ENCODE results near the gene CLEC4G. TPM values are rescaled to one million over a fixed set of nuclear protein-coding genes. Genes with fewer than 3 reads are reported as not detected.

Gene CLEC4G
- total and polyA plus RNA-seq, 4 donors, result 0.31 to 0.96 (median 0.43) TPM; not detected in 1

DNA sequence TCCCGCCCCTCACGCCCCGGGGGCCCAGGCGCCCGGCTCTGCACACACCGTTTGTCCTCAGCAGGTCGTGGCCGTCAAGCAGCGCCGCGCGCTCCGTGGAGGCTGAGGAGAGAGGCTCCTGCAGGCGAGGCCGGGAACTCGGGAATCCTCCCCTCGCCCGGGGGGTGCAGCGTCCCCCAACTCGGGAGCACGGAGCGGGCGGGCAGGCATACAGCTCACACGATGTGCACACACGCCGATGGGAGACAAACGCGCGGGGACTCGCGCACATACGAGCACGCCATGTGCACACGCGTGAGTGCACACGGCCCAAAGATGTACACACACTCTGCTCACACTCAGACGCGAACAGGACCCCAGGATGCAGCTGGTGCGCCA lies 703 bp downstream of the CLEC4G start:
- H3K4me1 ChIP-seq (ENCODE audit: control insufficient read depth in 5 of 5, insufficient read depth in 5 of 5, low read length in 5 of 5), result peaks cover 0 to 8% (median 0%) of the 10 kb centered on the region in 5 donors
- H3K9ac ChIP-seq (ENCODE audit: insufficient read depth in 1 of 2, low read length in 2 of 2), result no peak overlapping the region
- DNase-seq, result no peak
- H3K4me3 ChIP-seq, result no peak overlapping the region
- no peak overlapping the region for H3K27ac ChIP-seq (ENCODE audit: low read depth in 1 of 2, low read length in 1 of 2)
- 65 to 69% methylated on average over 38 to 39 of the region's 39 CpGs for WGBS, 2 donors
- H3K36me3 ChIP-seq (ENCODE audit: control insufficient read depth in 4 of 4, insufficient read depth in 4 of 4, low read length in 4 of 4), result no peaks in the 10 kb centered on the region
- TF ChIP-seq, protein P1, sequence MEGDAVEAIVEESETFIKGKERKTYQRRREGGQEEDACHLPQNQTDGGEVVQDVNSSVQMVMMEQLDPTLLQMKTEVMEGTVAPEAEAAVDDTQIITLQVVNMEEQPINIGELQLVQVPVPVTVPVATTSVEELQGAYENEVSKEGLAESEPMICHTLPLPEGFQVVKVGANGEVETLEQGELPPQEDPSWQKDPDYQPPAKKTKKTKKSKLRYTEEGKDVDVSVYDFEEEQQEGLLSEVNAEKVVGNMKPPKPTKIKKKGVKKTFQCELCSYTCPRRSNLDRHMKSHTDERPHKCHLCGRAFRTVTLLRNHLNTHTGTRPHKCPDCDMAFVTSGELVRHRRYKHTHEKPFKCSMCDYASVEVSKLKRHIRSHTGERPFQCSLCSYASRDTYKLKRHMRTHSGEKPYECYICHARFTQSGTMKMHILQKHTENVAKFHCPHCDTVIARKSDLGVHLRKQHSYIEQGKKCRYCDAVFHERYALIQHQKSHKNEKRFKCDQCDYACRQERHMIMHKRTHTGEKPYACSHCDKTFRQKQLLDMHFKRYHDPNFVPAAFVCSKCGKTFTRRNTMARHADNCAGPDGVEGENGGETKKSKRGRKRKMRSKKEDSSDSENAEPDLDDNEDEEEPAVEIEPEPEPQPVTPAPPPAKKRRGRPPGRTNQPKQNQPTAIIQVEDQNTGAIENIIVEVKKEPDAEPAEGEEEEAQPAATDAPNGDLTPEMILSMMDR (IDR thresholded peaks at IDR 0.05; ENCODE audit: control extremely low read depth, extremely low read depth), result no peak
- peaks cover 0 to 3% (median 0%) of the 10 kb centered on the region in 4 donors for H3K9me3 ChIP-seq (ENCODE audit: control insufficient read depth in 4 of 4, insufficient read depth in 3 of 4, low read length in 3 of 4)
- ATAC-seq (ENCODE audit: insufficient read depth, low FRiP score), result no peak
- peaks cover 0 to 44% (median 27%) of the 10 kb centered on the region in 3 donors for H3K27me3 ChIP-seq (ENCODE audit: control insufficient read depth in 3 of 3, insufficient read depth in 3 of 3, low read length in 2 of 3)

DNA sequence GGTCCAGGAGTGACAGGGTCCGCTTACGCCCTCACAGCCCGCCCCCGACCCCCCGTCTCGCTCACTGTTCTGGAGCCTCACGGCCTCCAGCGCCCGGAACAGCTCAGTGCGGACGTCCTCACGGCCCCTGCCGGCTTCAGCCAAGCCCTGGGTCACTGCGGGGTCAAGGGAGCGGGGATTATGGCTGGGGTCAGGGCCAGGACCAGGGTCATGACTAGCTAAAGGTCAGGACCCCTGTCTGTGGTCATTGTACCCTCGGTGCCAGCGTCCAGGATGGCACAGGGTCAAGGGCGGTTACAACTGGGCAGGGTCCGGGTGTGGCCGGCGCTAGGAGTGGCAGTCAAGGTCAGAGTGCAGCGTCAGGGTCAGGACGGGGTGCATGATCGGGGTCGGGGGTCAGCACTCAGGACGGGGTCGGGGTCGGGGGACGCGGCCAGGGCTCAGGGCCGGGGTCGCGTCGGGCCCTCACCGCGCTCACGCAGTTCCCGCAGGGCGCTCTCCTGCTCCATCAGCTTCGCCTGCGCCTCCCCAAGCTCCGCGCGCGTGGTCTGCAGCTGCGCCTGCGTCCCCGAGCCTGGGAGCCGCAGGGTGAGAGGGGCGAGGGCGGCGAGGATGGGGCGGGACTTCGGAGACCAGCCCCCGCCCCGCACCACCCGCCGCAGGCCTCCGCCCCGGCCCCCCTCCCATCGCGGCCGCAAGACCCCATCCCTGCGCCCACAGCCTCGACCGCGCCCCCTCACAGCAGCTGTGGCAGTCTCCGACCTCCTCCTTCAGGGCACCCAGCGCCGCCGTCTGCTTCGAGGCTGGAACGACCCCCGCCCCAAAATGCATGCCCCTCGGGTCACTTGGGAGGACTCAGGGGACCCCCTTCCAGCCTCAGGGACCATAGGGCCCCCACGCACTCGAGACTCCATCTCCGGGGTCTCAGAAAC lies 1.4 kb downstream of the CLEC4G start:
- TF ChIP-seq, protein P1 (IDR thresholded peaks at IDR 0.05; ENCODE audit: control extremely low read depth, extremely low read depth), result no peak
- Histone ChIP-seq H3K4me3 (no peak overlapping the region), H3K9ac (ENCODE audit: insufficient read depth in 1 of 2, low read length in 2 of 2) (no peak overlapping the region), H3K27me3 (ENCODE audit: control insufficient read depth in 3 of 3, insufficient read depth in 3 of 3, low read length in 2 of 3) (peaks cover 0 to 47% (median 27%) of the 10 kb centered on the region in 3 donors), H3K27ac (ENCODE audit: low read depth in 1 of 2, low read length in 1 of 2) (no peak overlapping the region), H3K9me3 (ENCODE audit: control insufficient read depth in 4 of 4, insufficient read depth in 3 of 4, low read length in 3 of 4) (peaks cover 0 to 2% (median 0%) of the 10 kb centered on the region in 4 donors), H3K36me3 (ENCODE audit: control insufficient read depth in 4 of 4, insufficient read depth in 4 of 4, low read length in 4 of 4) (no peaks in the 10 kb centered on the region), H3K4me1 (ENCODE audit: control insufficient read depth in 5 of 5, insufficient read depth in 5 of 5, low read length in 5 of 5) (peaks cover 0 to 8% (median 0%) of the 10 kb centered on the region in 5 donors)
- DNase-seq (no peak), ATAC-seq (ENCODE audit: insufficient read depth, low FRiP score) (no peak)
- 5% methylated on average over 66 to 78 of the region's 78 CpGs for WGBS, 2 donors

DNA sequence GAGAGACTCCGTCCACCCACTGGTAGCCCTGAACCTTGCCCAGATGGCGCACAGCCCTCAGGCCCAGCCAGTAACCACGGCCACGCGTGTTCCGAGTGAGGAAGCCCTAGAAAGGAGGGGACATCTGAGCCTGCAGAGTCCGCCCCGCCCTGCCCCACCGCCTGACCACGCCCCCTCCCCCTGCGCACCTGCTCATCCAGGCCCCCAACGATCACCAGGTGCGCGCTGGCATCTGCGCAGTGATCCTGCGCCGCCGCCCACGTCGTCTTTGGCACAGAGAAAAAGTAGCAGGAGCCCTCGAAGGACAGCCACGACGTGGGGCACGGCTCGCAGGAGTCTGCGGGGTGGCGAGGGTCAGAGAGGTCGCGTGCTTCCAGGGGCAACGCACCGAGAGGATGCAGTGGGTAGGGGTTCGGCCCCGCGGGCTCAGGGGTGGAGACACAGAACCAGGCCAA lies 2.1 kb downstream of the CLEC4G start:
- DNase-seq (no peak), ATAC-seq (ENCODE audit: insufficient read depth, low FRiP score) (no peak)
- Histone ChIP-seq H3K27ac (ENCODE audit: low read depth in 1 of 2, low read length in 1 of 2) (no peak overlapping the region), H3K27me3 (ENCODE audit: control insufficient read depth in 3 of 3, insufficient read depth in 3 of 3, low read length in 2 of 3) (peaks cover 0 to 45% (median 27%) of the 10 kb centered on the region in 3 donors), H3K9ac (ENCODE audit: insufficient read depth in 1 of 2, low read length in 2 of 2) (no peak overlapping the region), H3K9me3 (ENCODE audit: control insufficient read depth in 4 of 4, insufficient read depth in 3 of 4, low read length in 3 of 4) (peaks cover 0 to 2% (median 0%) of the 10 kb centered on the region in 4 donors), H3K36me3 (ENCODE audit: control insufficient read depth in 4 of 4, insufficient read depth in 4 of 4, low read length in 4 of 4) (no peaks in the 10 kb centered on the region), H3K4me3 (no peak overlapping the region), H3K4me1 (ENCODE audit: control insufficient read depth in 5 of 5, insufficient read depth in 5 of 5, low read length in 5 of 5) (peaks cover 0 to 8% (median 0%) of the 10 kb centered on the region in 5 donors)
- WGBS, 2 donors, result 7% methylated on average over 28 to 34 of the region's 34 CpGs
- TF ChIP-seq, protein P1 (IDR thresholded peaks at IDR 0.05; ENCODE audit: control extremely low read depth, extremely low read depth), result no peak

Measured in lung (tissue), 12 donors.